C4-2B (cell line): Measurements from ENCODE around the gene COL23A1.

Experiments used
- ZFX ChIP-seq: fragments of 450-650 bp; IDR thresholded peaks from 2 replicates; pipeline ENCODE4 v1.6.1; 2017
- TF ChIP-seq, protein P1 (sequence below): fragments of 450-650 bp; conservative IDR thresholded peaks from 2 replicates; pipeline ENCODE4 v1.5.1; 2017; ENCODE audit warnings: mild to moderate bottlenecking

DNA sequence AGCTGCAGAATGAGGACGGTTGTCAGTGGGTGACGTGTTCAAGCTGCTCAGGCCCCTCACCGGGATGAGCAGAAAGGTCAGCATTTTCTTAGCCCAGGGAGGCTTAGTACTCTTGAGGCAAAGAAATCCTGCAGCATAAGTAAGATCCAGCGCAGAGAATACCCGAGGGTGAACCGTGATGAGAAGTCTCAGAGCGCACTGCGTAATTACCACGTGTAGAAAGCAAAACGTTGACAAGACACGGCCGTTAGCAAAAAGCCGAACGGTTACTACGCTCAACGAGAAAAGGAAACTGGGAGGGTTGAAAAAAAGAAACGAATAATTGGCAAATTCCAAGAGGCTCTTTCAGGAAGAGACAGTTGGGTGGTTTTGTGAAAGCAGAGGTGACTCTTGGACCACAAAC is 104.0 kb downstream of the COL23A1 start:
- TF ChIP-seq, protein P1, sequence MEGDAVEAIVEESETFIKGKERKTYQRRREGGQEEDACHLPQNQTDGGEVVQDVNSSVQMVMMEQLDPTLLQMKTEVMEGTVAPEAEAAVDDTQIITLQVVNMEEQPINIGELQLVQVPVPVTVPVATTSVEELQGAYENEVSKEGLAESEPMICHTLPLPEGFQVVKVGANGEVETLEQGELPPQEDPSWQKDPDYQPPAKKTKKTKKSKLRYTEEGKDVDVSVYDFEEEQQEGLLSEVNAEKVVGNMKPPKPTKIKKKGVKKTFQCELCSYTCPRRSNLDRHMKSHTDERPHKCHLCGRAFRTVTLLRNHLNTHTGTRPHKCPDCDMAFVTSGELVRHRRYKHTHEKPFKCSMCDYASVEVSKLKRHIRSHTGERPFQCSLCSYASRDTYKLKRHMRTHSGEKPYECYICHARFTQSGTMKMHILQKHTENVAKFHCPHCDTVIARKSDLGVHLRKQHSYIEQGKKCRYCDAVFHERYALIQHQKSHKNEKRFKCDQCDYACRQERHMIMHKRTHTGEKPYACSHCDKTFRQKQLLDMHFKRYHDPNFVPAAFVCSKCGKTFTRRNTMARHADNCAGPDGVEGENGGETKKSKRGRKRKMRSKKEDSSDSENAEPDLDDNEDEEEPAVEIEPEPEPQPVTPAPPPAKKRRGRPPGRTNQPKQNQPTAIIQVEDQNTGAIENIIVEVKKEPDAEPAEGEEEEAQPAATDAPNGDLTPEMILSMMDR, result no peak
- no peak for TF ChIP-seq ZFX
